ELR (cell line): ENCODE data around the gene NCOR2.

Experiments
- DNase-seq: peaks from one replicate; pipeline ENCODE4 v3.0.0-alpha.2; 2015; ENCODE audit warnings: low read depth

The NCOR2 gene

DNA sequence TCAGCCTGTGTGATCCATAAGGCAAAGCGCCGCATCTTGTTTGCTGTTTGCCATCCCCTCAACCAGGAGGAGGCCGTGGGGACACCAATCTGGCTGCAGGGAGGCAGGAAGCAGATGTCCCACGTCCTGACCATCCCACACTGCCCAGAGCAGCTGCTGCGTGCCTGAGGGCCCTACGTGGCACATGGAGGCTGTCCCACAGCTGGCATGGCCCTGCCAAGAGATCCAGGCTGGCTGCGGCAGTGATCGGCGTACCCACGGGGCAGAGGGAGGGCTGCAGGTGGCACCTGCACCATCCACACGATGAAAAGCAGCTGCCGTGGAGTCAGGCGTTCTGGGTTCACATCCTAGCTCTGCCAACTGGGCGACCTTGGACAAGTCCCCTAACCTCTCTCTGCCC lies 42.0 kb downstream of the NCOR2 start:
- DNase-seq = no peak

DNA sequence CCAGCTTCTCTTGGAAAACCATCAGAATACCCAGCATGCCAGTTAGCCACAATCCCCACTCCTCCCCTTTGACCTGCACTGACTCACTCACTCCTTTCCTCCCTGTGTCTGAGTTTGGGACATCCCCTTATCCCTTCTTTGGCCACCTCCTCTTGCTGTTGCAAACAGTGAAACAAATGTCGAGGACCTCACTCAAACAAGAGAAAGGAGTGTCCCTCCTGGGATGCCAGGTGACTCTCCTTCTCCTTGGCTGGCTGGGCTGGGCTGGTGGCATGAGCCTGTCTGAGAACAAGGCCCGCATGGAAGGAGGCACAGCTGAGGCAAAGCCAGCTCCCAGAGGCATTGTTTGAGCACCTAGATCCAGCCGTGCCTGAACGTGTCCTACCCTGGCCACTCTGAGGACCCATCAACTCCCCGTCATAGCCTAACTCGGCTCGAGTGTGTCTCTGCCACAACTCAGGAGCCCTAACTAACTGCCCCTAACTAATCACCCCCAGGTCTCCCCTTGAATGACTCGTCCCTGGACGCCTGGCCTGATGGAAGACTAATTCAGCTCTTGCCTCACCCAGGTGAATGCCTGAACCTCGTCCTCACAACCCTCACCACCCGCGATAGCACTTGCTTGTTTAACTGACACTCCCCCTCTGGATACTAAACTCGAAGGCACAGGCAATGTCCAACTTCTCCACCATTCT lies 43.0 kb downstream of the NCOR2 start:
- peak; percentile 68 for DNase-seq

DNA sequence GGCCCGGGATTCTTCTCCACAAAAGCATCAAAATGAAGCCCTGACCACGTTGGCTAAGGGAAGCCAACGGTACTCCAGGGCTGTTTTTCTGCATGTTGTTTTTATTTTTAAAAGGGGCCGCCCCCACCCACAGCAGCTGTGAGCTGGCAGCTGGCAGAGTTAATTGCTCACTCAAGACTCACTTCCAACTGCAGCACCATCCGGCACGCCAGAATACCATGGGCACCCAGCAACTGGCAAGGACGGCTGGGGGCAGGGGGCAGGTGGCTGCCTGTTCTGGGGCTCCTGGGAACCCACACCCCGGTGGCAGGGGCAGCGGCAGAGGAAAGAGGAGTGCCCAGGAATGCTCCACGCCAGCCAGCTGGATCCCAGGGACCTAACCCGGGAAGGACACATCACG lies 44.3 kb downstream of the NCOR2 start:
- DNase-seq = no peak

DNA sequence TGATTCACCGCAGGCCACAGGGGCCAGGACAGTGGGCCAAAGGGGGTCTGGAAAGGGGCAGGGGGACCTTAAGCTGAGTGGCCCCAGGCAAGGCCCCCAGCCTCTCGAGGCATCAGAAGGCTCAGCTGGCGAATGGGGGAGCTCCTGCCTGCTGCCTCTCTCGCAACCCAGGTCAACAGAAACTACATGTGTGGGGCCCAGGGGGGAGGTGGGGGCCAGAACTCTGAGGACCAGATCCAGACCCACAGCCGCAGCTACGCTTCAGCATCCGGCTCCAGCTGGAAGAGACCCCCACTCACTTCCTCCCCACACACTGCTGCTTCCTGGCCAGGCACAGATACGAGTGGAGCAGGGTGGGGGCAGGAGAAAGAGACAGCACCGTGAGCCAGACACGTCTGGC lies 46.5 kb downstream of the NCOR2 start:
- DNase-seq = no peak

DNA sequence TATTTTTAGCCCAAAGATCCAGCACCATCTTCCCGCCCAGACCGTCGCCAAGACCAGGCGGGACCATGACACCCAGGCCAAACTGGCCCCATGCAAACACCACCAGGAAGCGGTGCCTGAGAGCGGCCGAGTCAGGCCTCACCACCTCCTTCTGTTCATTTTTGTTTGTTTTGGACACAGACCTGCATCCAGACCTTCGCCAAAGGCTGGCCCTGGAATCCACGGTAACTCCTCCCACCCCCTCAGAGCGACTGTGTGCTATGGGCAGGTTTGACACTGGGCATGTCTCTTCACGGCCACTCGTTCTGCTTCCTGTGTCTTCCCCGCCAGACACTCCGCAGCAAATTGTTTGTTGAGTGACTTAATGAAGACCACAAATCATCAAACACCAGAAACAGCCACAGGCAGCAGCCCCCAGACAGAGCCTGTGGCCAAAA lies 47.1 kb downstream of the NCOR2 start:
- no peak for DNase-seq

DNA sequence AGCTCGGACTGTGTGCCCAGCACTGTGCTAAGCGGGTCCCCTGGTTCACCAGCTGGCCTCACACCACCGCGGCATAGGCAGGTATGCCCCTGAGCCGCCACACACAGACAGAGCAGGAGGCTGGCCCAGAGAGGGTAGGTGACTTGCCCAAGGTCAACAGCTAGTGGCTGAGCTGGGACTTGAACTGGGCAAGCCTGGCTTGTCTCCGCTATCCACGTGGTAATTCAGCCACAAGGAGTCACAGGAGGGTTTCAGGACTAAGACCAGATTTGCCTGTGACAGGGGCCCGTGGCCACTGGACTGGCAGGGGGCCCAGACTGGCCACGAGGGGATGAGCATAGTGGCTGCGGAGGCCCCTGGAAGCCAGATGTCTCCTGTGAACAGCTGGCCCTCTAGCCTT lies 47.7 kb downstream of the NCOR2 start:
- no peak for DNase-seq

DNA sequence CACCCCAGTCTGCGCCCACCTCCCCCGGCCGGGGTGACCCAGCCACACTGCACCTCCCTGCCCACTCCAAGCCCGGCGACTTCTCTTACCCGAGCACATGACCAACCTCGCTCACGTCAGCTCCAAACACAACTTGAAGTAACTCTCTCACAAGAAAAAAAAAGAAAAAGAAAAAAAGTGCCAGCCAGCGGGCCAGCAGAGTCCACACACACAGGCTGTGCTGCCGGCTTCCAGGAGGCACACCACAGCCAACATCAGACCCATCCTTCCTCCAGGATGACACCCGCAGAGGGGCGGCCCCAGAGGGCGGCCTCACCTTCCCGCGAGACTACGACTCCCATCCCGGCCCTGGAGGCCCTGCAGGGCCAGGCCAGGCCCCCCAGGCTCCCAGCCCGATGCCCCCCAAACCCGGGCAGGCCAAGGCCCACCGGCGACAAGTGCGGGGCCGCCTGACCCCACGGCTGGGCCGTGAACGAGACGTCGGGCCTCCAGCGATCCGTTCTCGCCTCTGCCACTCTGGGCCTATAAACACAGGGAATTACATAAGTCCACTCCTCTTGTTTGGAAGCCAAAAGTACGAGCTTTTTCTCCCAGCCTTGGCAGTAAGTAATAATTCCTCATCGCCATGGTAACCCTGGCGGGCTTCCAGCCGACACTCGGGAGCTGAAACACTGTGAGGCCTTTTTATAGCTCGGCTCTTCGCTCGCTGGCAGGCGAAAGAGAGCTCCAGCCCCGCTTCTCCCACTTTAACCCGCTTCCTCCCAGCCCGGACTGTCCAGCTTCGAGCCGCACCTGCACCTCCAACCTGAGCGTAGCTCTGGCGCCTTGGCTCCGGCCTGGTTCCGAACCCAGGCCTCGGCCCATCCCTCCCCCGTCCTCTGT lies 49.1 kb downstream of the NCOR2 start:
- peak; percentile 94 for DNase-seq
